ENCODE results near the gene UMPS. TPM values are rescaled to one million over a fixed set of nuclear protein-coding genes. Genes with fewer than 3 reads are reported as not detected.
"Not testable (repeated sequence)": the region's sequence is repeated elsewhere in the genome, so short reads cannot be mapped to it uniquely, and the experiment has no call there.

The UMPS gene
- total RNA-seq, 4 donors from 2014 or later: 13.4 to 19.9 (median 15.8) TPM

GRCh38 chr3:124747111-124747981 lies 17.1 kb downstream of the UMPS start:
- H3K4me3 ChIP-seq (ENCODE audit: low read depth, poor library complexity, severe bottlenecking): no peak overlapping the region
- 88 to 92% methylated on average over 14 of the region's 14 CpGs for WGBS, 2 donors
- TF ChIP-seq POLR2A (IDR thresholded peaks at IDR 0.05): no peak
- TF ChIP-seq, protein P1, sequence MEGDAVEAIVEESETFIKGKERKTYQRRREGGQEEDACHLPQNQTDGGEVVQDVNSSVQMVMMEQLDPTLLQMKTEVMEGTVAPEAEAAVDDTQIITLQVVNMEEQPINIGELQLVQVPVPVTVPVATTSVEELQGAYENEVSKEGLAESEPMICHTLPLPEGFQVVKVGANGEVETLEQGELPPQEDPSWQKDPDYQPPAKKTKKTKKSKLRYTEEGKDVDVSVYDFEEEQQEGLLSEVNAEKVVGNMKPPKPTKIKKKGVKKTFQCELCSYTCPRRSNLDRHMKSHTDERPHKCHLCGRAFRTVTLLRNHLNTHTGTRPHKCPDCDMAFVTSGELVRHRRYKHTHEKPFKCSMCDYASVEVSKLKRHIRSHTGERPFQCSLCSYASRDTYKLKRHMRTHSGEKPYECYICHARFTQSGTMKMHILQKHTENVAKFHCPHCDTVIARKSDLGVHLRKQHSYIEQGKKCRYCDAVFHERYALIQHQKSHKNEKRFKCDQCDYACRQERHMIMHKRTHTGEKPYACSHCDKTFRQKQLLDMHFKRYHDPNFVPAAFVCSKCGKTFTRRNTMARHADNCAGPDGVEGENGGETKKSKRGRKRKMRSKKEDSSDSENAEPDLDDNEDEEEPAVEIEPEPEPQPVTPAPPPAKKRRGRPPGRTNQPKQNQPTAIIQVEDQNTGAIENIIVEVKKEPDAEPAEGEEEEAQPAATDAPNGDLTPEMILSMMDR (IDR thresholded peaks at IDR 0.05): no peak
- intact Hi-C loops (cut with DNase I; ENCODE audit: low total_unique reads): no loop called here
- DNase-seq (ENCODE audit: low spot score in 2 of 2): no peak

- peak in 1 of 2 donors; percentile 61 for DNase-seq (ENCODE audit: low spot score in 2 of 2)
- intact Hi-C loops (cut with DNase I; ENCODE audit: low total_unique reads): no loop called here
- TF ChIP-seq POLR2A (IDR thresholded peaks at IDR 0.05): no peak
- TF ChIP-seq, protein P1 (IDR thresholded peaks at IDR 0.05): no peak
- WGBS, 2 donors: 81 to 85% methylated on average over 8 of the region's 8 CpGs
- H3K4me3 ChIP-seq (ENCODE audit: low read depth, poor library complexity, severe bottlenecking): no peak overlapping the region
These were observed 18.4 kb downstream of the UMPS start for GRCh38 chr3:124748560-124749198.

- DNase-seq (ENCODE audit: low spot score in 2 of 2); H3K4me3 ChIP-seq (ENCODE audit: low read depth, poor library complexity, severe bottlenecking); intact Hi-C loops (cut with DNase I; ENCODE audit: low total_unique reads): not testable (repeated sequence)
- WGBS, 2 donors: 57 to 90% methylated on average over 2 to 5 of the region's 27 CpGs
These were observed 19.6 kb downstream of the UMPS start for GRCh38 chr3:124749877-124750276.

DNA sequence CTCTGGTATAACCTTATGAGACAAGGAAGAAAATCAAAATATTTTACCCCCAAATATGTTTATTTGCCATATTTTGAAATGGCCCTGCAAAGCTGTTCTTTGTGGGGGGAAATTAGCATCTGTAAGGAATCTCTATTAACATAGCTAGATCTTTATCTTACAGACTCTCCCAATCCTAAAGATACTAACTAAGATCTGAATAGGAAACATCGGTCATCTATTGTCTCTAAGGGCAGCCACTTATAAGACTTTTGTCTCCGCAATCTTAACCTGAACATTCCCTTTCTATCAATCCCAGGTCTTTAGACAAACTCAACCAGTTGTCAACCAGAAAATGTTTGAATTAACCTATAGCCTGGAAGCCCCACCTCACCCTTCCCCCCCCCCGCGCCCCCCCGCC lies 21.2 kb downstream of the UMPS start:
- intact Hi-C loops (cut with DNase I; ENCODE audit: low total_unique reads): no loop called here
- 70 to 75% methylated on average over 5 of the region's 5 CpGs for WGBS, 2 donors
- no peak for DNase-seq (ENCODE audit: low spot score in 2 of 2)
- H3K4me3 ChIP-seq (ENCODE audit: low read depth, poor library complexity, severe bottlenecking): no peak overlapping the region
- TF ChIP-seq POLR2A (IDR thresholded peaks at IDR 0.05): no peak
- TF ChIP-seq, protein P1 (IDR thresholded peaks at IDR 0.05): no peak

GRCh38 chr3:124752051-124752450 lies 21.8 kb downstream of the UMPS start:
- no peak overlapping the region for H3K4me3 ChIP-seq (ENCODE audit: low read depth, poor library complexity, severe bottlenecking)
- TF ChIP-seq, protein P1 (IDR thresholded peaks at IDR 0.05): no peak
- peak in 1 of 2 donors; percentile 60 for DNase-seq (ENCODE audit: low spot score in 2 of 2)
- intact Hi-C loops (cut with DNase I; ENCODE audit: low total_unique reads): no loop called here
- 79 to 83% methylated on average over 3 of the region's 3 CpGs for WGBS, 2 donors

GRCh38 chr3:124757926-124758325 lies 27.7 kb downstream of the UMPS start:
- peak in 1 of 2 donors; percentile 10 for DNase-seq (ENCODE audit: low spot score in 2 of 2)
- WGBS, 2 donors: 63 to 67% methylated on average over 7 of the region's 7 CpGs
- intact Hi-C loops (cut with DNase I; ENCODE audit: low total_unique reads); H3K4me3 ChIP-seq (ENCODE audit: low read depth, poor library complexity, severe bottlenecking): not testable (repeated sequence)
